Smooth muscle cell of the umbilical artery (primary cell): Measurements from ENCODE around the gene HMBS. TPM values are rescaled to one million over a fixed set of nuclear protein-coding genes. Genes with fewer than 3 reads are reported as not detected.

ENCODE experiments used
- total RNA-seq: library from RNA; depleted of rRNA; stranded (reverse); fragments of >200 nt; gene quantifications from 2 replicates; pipeline ENCODE4 v1.2.3, GENCODE V29; 2014

HMBS gene
- 16.0 and 16.9 TPM in 2 replicates for total RNA-seq

GRCh38 chr11:119084663-119085436 lies at the start of gene HMBS:
Gene HMBS (plus strand): TSS chr11:119084881. CDS start chr11:119085034, 153 bp downstream.

GRCh38 chr11:119057000-119057769 lies 27.5 kb upstream of the HMBS start, which contains the start of gene HYOU1:
Gene HYOU1 (minus strand): TSS chr11:119057205. CDS start chr11:119056160, 1,045 bp downstream.

GRCh38 chr11:119067371-119068222 lies 17.1 kb upstream of the HMBS start, which contains the start of gene VPS11:
Gene VPS11 (plus strand): TSS chr11:119067818. CDS start chr11:119067824, 6 bp downstream.

GRCh38 chr11:119101759-119102423 lies 17.2 kb downstream of the HMBS start, which contains the start of gene DPAGT1:
Gene DPAGT1 (minus strand): TSS chr11:119101853. CDS start chr11:119101655, 198 bp downstream.

GRCh38 chr11:119106564-119107537 lies 22.2 kb downstream of the HMBS start, which contains the start of gene C2CD2L:
Gene C2CD2L (plus strand): TSS chr11:119107344. CDS start chr11:119107742, 398 bp downstream.

GRCh38 chr11:119121008-119121810 lies 36.5 kb downstream of the HMBS start, which contains the start of gene HINFP:
Gene HINFP (plus strand): TSS chr11:119121580. CDS start chr11:119126945, 5,365 bp downstream.

Other genes starting within 250 kb of the HMBS start
- not detected in 2 replicates for gene CXCR5, start 201.0 kb upstream of the HMBS start, total RNA-seq
- gene BCL9L, start 159.0 kb upstream of the HMBS start, total RNA-seq, result 22.9 and 37.4 TPM in 2 replicates
- gene UPK2, start 128.6 kb upstream of the HMBS start, total RNA-seq, result not detected in 2 replicates
- not detected in 2 replicates for gene FOXR1, start 113.1 kb upstream of the HMBS start, total RNA-seq
- 22.1 and 30.6 TPM in 2 replicates for gene CENATAC, start 86.7 kb upstream of the HMBS start, total RNA-seq
- 921 and 1,482 TPM in 2 replicates for gene RPS25, start 66.5 kb upstream of the HMBS start, total RNA-seq
- 105 and 115 TPM in 2 replicates for gene TRAPPC4, start 66.1 kb upstream of the HMBS start, total RNA-seq
- 13.7 and 13.9 TPM in 2 replicates for gene SLC37A4, start 54.0 kb upstream of the HMBS start, total RNA-seq
- gene HYOU1, start 27.7 kb upstream of the HMBS start, total RNA-seq, result 282 and 311 TPM in 2 replicates
- gene VPS11, start 17.1 kb upstream of the HMBS start, total RNA-seq, result 21.5 and 23.5 TPM in 2 replicates
- 16.0 and 34.1 TPM in 2 replicates for gene DPAGT1, start 17.0 kb downstream of the HMBS start, total RNA-seq
- gene C2CD2L, start 22.5 kb downstream of the HMBS start, total RNA-seq, result 5.0 and 5.5 TPM in 2 replicates
- 13.7 and 16.1 TPM in 2 replicates for gene HINFP, start 36.7 kb downstream of the HMBS start, total RNA-seq
- gene ABCG4, start 64.2 kb downstream of the HMBS start, total RNA-seq, result under 0.01 and 0.32 TPM in 2 replicates
- gene NLRX1, start 83.8 kb downstream of the HMBS start, total RNA-seq, result 12.9 and 14.0 TPM in 2 replicates
- gene NHERF4, start 100.6 kb downstream of the HMBS start, total RNA-seq, result not detected in 2 replicates
- 12.2 and 25.3 TPM in 2 replicates for gene CBL, start 121.5 kb downstream of the HMBS start, total RNA-seq
- 108 and 256 TPM in 2 replicates for gene MCAM, start 232.2 kb downstream of the HMBS start, total RNA-seq
- 5.6 and 13.2 TPM in 2 replicates for gene RNF26, start 249.6 kb downstream of the HMBS start, total RNA-seq